ENCODE measurements around the gene CNNM3.

DNA sequence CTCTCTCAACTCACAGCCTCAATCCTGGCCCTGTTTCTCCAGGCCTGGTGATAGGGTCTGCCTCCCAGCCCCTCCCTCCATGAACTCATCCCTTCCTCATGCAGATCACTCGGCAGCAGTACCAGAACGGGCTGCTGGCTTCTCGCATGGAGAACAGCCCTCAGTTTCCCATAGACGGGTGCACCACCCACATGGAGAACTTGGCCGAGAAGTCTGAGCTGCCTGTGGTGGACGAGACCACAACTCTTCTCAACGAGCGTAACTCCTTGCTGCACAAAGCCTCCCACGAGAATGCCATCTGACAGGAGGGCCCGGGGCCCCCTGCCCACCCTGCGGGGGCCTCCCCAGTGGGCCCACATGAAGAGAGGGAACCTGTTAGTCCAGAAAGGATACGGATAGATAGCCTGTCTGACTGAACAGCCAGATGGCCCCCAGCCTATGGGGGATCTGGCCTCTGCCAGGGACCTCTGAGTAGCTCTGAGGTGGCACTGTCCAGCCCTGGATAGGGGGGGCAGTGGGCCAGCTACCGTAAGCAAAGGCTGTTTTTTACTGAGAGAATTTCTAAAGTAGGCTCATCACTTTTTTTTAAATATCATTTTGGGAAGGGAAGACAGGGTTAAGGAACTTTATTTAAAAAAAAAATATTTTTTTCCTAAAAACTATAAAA, 6.7 kb upstream of the CNNM3 start:
- TF ChIP-seq POLR2AphosphoS5 (IDR thresholded peaks at IDR 0.05; ENCODE audit: low read depth, low read length), result no peak
- TF ChIP-seq POLR2A (IDR thresholded peaks at IDR 0.05; ENCODE audit: low read depth, low read length), result no peak

Data from GM12892 (cell line).